ENCODE results near the gene TRAK1.

The TRAK1 gene

GRCh38 chr3:42152193-42152592, 61.0 kb downstream of the TRAK1 start:
- TF ChIP-seq POLR2A (IDR thresholded peaks at IDR 0.05; ENCODE audit: low read length) (no peak), GATA1 (IDR thresholded peaks at IDR 0.05; ENCODE audit: low read depth, low read length) (no peak)

GRCh38 chr3:42153039-42153438, 61.9 kb downstream of the TRAK1 start:
- DNase-seq, result no peak
- TF ChIP-seq POLR2A (IDR thresholded peaks at IDR 0.05; ENCODE audit: low read length) (no peak), GATA1 (IDR thresholded peaks at IDR 0.05; ENCODE audit: low read depth, low read length) (no peak)

More at GRCh38 chr3:42152193-42152592, 61.0 kb downstream of the TRAK1 start:
- no peak for DNase-seq

- TF ChIP-seq POLR2A (IDR thresholded peaks at IDR 0.05; ENCODE audit: low read length) (no peak), GATA1 (IDR thresholded peaks at IDR 0.05; ENCODE audit: low read depth, low read length) (no peak)
- no peak for DNase-seq
Observed at GRCh38 chr3:42157540-42158538, 66.7 kb downstream of the TRAK1 start.

GRCh38 chr3:42159147-42159546, 68.0 kb downstream of the TRAK1 start:
- DNase-seq, result no peak
- TF ChIP-seq POLR2A (IDR thresholded peaks at IDR 0.05; ENCODE audit: low read length) (no peak), GATA1 (IDR thresholded peaks at IDR 0.05; ENCODE audit: low read depth, low read length) (no peak)

- no peak for DNase-seq
- TF ChIP-seq GATA1 (IDR thresholded peaks at IDR 0.05; ENCODE audit: low read depth, low read length) (no peak), POLR2A (IDR thresholded peaks at IDR 0.05; ENCODE audit: low read length) (no peak)
Observed at GRCh38 chr3:42159706-42160472, 68.7 kb downstream of the TRAK1 start.

- TF ChIP-seq POLR2A (IDR thresholded peaks at IDR 0.05; ENCODE audit: low read length) (no peak), GATA1 (IDR thresholded peaks at IDR 0.05; ENCODE audit: low read depth, low read length) (no peak)
- no peak for DNase-seq
Observed at GRCh38 chr3:42161050-42161935, 70.1 kb downstream of the TRAK1 start.

GRCh38 chr3:42162462-42162861, 71.3 kb downstream of the TRAK1 start:
- DNase-seq, result no peak
- no peak for TF ChIP-seq POLR2A (IDR thresholded peaks at IDR 0.05; ENCODE audit: low read length)
- no peak for TF ChIP-seq GATA1 (IDR thresholded peaks at IDR 0.05; ENCODE audit: low read depth, low read length)

GRCh38 chr3:42163622-42164244, 72.6 kb downstream of the TRAK1 start:
- no peak for DNase-seq
- no peak for TF ChIP-seq GATA1 (IDR thresholded peaks at IDR 0.05; ENCODE audit: low read depth, low read length)
- TF ChIP-seq POLR2A (IDR thresholded peaks at IDR 0.05; ENCODE audit: low read length), result no peak

GRCh38 chr3:42164656-42165055, 73.5 kb downstream of the TRAK1 start:
- TF ChIP-seq GATA1 (IDR thresholded peaks at IDR 0.05; ENCODE audit: low read depth, low read length), result no peak
- no peak for TF ChIP-seq POLR2A (IDR thresholded peaks at IDR 0.05; ENCODE audit: low read length)
- DNase-seq, result peak in 1 of 2 experiments; percentile 28

GRCh38 chr3:42165211-42165610, 74.1 kb downstream of the TRAK1 start:
- TF ChIP-seq GATA1 (IDR thresholded peaks at IDR 0.05; ENCODE audit: low read depth, low read length), result no peak
- TF ChIP-seq POLR2A (IDR thresholded peaks at IDR 0.05; ENCODE audit: low read length), result no peak
- DNase-seq, result no peak

GRCh38 chr3:42166214-42166613, 75.1 kb downstream of the TRAK1 start:
- TF ChIP-seq GATA1 (IDR thresholded peaks at IDR 0.05; ENCODE audit: low read depth, low read length) (no peak), POLR2A (IDR thresholded peaks at IDR 0.05; ENCODE audit: low read length) (no peak)
- no peak for DNase-seq

GRCh38 chr3:42166662-42167300, 75.6 kb downstream of the TRAK1 start:
- peak; percentile 83 to 92 for DNase-seq
- peak; percentile 51 for TF ChIP-seq GATA1 (IDR thresholded peaks at IDR 0.05; ENCODE audit: low read depth, low read length)
- TF ChIP-seq POLR2A (IDR thresholded peaks at IDR 0.05; ENCODE audit: low read length), result peak; percentile 69
